Measurements from ENCODE around the gene SPIN3.

DNA sequence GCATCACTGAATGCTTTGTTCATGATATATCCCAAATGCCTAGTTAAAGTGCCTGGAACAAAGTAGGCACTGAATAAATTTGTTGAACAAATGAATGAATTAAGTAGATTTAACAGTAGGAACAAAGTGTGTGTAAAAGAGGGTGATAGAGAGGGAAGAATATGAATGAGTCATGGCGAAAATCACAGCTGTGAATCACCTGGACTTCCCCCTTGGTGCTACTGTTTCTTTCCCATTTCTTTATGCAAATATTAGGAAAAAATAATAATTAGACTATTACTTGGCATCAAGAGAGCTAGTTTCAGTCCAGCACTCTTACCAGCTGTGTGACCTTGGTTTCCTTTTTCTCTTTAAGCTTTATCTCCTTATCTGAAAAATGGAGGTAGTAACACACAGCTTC lies 9.2 kb downstream of the SPIN3 start:
- TF ChIP-seq, protein P1, sequence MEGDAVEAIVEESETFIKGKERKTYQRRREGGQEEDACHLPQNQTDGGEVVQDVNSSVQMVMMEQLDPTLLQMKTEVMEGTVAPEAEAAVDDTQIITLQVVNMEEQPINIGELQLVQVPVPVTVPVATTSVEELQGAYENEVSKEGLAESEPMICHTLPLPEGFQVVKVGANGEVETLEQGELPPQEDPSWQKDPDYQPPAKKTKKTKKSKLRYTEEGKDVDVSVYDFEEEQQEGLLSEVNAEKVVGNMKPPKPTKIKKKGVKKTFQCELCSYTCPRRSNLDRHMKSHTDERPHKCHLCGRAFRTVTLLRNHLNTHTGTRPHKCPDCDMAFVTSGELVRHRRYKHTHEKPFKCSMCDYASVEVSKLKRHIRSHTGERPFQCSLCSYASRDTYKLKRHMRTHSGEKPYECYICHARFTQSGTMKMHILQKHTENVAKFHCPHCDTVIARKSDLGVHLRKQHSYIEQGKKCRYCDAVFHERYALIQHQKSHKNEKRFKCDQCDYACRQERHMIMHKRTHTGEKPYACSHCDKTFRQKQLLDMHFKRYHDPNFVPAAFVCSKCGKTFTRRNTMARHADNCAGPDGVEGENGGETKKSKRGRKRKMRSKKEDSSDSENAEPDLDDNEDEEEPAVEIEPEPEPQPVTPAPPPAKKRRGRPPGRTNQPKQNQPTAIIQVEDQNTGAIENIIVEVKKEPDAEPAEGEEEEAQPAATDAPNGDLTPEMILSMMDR (IDR thresholded peaks at IDR 0.05) = no peak
- TF ChIP-seq EP300 (IDR thresholded peaks at IDR 0.05) = no peak
- TF ChIP-seq POLR2AphosphoS5 (IDR thresholded peaks at IDR 0.05) = no peak
- TF ChIP-seq POLR2A (IDR thresholded peaks at IDR 0.05) = no peak

Data from upper lobe of left lung (tissue), 4 donors.